ENCODE results near the gene GRIN1.

The GRIN1 gene

DNA sequence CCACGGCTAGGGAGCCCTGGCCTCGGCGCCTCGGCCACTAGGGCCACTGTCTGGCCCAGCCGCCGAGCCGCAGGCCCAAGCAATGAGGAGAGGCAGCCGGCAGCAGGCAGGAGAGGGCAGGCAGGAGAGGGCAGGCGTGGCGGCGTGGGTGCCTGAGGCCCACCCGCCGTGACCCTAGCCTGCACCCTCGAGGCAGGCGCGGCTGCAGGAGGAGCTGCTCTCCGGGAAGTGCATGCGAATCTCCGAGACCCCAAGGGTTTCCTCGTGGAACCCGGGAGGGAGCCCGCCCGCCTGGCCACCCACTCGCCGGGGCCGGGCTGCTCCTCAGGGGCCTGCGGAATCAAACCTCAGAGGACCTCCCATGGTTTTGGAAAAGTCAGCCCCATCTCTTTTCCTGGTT, 9.3 kb downstream of the GRIN1 start:
- DNase-seq (ENCODE audit: low read depth): no peak
- no peak overlapping the region for H3K4me3 ChIP-seq (ENCODE audit: low read depth, low read length)
- TF ChIP-seq, protein P1, sequence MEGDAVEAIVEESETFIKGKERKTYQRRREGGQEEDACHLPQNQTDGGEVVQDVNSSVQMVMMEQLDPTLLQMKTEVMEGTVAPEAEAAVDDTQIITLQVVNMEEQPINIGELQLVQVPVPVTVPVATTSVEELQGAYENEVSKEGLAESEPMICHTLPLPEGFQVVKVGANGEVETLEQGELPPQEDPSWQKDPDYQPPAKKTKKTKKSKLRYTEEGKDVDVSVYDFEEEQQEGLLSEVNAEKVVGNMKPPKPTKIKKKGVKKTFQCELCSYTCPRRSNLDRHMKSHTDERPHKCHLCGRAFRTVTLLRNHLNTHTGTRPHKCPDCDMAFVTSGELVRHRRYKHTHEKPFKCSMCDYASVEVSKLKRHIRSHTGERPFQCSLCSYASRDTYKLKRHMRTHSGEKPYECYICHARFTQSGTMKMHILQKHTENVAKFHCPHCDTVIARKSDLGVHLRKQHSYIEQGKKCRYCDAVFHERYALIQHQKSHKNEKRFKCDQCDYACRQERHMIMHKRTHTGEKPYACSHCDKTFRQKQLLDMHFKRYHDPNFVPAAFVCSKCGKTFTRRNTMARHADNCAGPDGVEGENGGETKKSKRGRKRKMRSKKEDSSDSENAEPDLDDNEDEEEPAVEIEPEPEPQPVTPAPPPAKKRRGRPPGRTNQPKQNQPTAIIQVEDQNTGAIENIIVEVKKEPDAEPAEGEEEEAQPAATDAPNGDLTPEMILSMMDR (IDR thresholded peaks at IDR 0.05; ENCODE audit: control insufficient read depth, extremely low read depth, insufficient read depth): no peak

DNA sequence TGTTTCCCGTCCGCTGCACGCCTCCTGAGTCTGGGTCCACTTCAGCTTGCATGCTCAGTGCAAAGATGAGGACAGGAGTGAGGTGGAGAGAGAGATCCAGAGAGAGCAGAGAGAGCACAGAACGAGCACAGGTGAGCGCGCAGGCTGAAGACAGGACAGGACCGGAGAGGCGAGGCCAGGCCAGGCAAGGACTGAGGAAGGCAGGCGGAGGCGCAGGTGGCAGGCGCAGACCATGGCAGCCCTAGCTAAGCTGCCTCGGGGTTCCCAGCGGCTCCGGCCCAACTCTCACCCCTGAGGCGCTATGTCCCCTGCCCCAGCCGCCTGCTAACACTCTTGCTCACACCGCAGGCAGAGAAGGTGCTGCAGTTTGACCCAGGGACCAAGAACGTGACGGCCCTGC, 9.7 kb downstream of the GRIN1 start:
- TF ChIP-seq, protein P1 (IDR thresholded peaks at IDR 0.05; ENCODE audit: control insufficient read depth, extremely low read depth, insufficient read depth): no peak
- no peak for DNase-seq (ENCODE audit: low read depth)
- H3K4me3 ChIP-seq (ENCODE audit: low read depth, low read length): no peak overlapping the region

DNA sequence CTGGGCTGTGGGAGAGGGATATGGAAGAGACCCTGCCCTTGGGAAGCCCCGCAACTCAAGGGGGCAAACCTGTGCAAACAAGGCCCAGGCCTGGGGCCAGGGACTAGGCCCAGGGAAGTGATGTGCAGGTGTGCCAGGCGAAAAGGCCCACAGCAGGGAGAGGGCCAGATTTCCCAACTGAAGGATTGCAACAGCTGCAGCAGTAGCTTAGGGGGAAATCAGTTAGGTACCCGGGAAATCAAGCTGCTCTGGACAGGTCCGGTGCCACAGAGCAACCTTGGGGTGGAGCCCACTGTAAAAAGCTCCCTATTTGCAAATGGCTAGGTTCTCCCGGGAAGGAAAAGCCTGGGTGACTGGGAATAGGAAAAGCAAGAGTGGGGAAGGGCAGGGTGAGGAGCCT, 10.4 kb downstream of the GRIN1 start:
- no peak for DNase-seq (ENCODE audit: low read depth)
- TF ChIP-seq, protein P1 (IDR thresholded peaks at IDR 0.05; ENCODE audit: control insufficient read depth, extremely low read depth, insufficient read depth): no peak
- H3K4me3 ChIP-seq (ENCODE audit: low read depth, low read length): peak overlapping the region; percentile 4

GRCh38 chr9:137149942-137150616, 11.1 kb downstream of the GRIN1 start:
- peak; percentile 79 for DNase-seq (ENCODE audit: low read depth)
- peak overlapping the region; percentile 4 for H3K4me3 ChIP-seq (ENCODE audit: low read depth, low read length)
- TF ChIP-seq, protein P1 (IDR thresholded peaks at IDR 0.05; ENCODE audit: control insufficient read depth, extremely low read depth, insufficient read depth): no peak

- H3K4me3 ChIP-seq (ENCODE audit: low read depth, low read length): no peak overlapping the region
- DNase-seq (ENCODE audit: low read depth): peak; percentile 70
These were observed 11.9 kb downstream of the GRIN1 start for GRCh38 chr9:137150617-137151457.

DNA sequence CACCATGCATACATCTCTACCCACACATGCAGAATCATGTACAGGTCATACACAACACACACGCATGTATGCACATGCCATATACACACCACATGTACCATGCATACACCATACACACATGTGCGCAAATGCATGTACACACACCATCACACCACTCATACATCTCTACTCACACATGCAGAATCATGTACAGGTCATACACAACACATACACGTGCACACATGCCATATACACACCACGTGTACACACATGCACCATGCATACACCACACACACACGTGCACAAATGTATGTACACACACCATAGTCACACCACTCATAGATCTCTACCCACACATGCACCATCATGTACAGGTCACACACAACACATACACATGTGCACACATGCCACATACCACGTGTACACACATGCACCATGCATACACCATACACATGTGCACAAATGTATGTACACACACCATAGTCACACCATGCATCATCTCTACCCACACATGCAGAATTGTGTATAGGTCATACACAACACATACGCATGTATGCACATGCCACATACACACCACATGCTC, 14.0 kb downstream of the GRIN1 start:
- TF ChIP-seq, protein P1 (IDR thresholded peaks at IDR 0.05; ENCODE audit: control insufficient read depth, extremely low read depth, insufficient read depth): no peak
- no peak overlapping the region for H3K4me3 ChIP-seq (ENCODE audit: low read depth, low read length)
- DNase-seq (ENCODE audit: low read depth): no peak

More at GRCh38 chr9:137150617-137151457, 11.9 kb downstream of the GRIN1 start:
- TF ChIP-seq, protein P1 (IDR thresholded peaks at IDR 0.05; ENCODE audit: control insufficient read depth, extremely low read depth, insufficient read depth): no peak
